GM10266 (cell line): ENCODE results near the gene PAX5.

ENCODE experiments used
- DNase-seq: peaks from one replicate; pipeline ENCODE4 v3.0.0; 2012; ENCODE audit errors: extremely low spot score
- CTCF ChIP-seq: IDR thresholded peaks from 2 replicates; pipeline ENCODE4 v1.5.1; 2012; ENCODE audit warnings: mild to moderate bottlenecking, low read depth; ENCODE audit not compliant: control insufficient read depth, insufficient read depth; ENCODE audit errors: missing control alignments

PAX5 gene

GRCh38 chr9:36868586-36869282 is 165.3 kb downstream of the PAX5 start:
- no peak for DNase-seq
- no peak for TF ChIP-seq CTCF

- TF ChIP-seq CTCF = no peak
- no peak for DNase-seq
Measured at GRCh38 chr9:36867672-36868471, 166.2 kb downstream of the PAX5 start.

GRCh38 chr9:36867241-36867640 is 166.8 kb downstream of the PAX5 start:
- DNase-seq = no peak
- no peak for TF ChIP-seq CTCF

GRCh38 chr9:36866840-36867239 is 167.2 kb downstream of the PAX5 start:
- DNase-seq = no peak
- no peak for TF ChIP-seq CTCF

GRCh38 chr9:36865731-36866635 is 168.1 kb downstream of the PAX5 start:
- TF ChIP-seq CTCF = no peak
- no peak for DNase-seq

GRCh38 chr9:36864491-36865410 is 169.3 kb downstream of the PAX5 start:
- DNase-seq = no peak
- no peak for TF ChIP-seq CTCF
